Activated CD4-positive, alpha-beta T cell treated with anti-CD3 and anti-CD28 coated beads, Interleukin-2, amount 10 ng/mL, durations not matched to agents 24 days and 14 days (primary cell): ENCODE measurements around the gene EDNRA. TPM values are rescaled to one million over a fixed set of nuclear protein-coding genes. Genes with fewer than 3 reads are reported as not detected.

Experiments used
- DNase-seq: peaks from one replicate; pipeline ENCODE4 v3.0.0; 2022
- H3K27ac Mint-ChIP-seq: one replicate; pipeline ENCODE4 v1.8.0; 2022; ENCODE audit warnings: mild to moderate bottlenecking, mixed read lengths
- H3K27me3 Mint-ChIP-seq: one replicate; pipeline ENCODE4 v1.8.0; 2022; ENCODE audit warnings: mixed read lengths
- H3K36me3 Mint-ChIP-seq: one replicate; pipeline ENCODE4 v1.8.0; 2022; ENCODE audit warnings: low read depth, mild to moderate bottlenecking, mixed read lengths
- H3K4me1 Mint-ChIP-seq: one replicate; pipeline ENCODE4 v1.8.0; 2021; ENCODE audit warnings: mixed read lengths
- H3K4me3 Mint-ChIP-seq: one replicate; pipeline ENCODE4 v1.8.0; 2022; ENCODE audit warnings: mild to moderate bottlenecking, moderate library complexity, mixed read lengths
- H3K9me3 Mint-ChIP-seq: one replicate; pipeline ENCODE4 v1.8.0; 2021; ENCODE audit warnings: mixed read lengths
- intact Hi-C: fragments of 100-400 bp; cut with micrococcal nuclease; formaldehyde crosslinking; loops from one replicate; pipeline ENCODE4 v1.15.1; 2023
- total RNA-seq: library from RNA; stranded (reverse); gene quantifications from 2 replicates; pipeline ENCODE4 v1.2.3, GENCODE V29; 2022

Gene EDNRA
- total RNA-seq, 1 donor from 2014 or later = not detected

DNA sequence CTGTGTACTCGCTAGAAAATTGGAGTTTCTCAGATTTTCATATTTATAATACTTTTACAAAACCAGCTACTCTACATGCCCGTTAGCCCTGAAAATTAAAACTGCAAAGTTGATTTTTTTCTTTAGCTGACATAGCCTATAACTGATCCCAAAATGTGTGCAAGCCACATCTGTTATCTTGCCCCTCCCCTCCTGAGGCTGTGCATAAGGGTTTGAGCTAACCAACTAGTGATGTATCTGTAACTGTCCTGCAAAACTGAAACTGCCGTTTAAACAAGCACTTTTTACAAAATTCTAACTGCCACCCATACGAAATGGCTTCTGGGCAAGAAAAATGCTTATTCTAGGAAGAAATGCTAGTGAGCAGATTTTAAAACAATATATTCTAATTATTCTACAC, 59.1 kb downstream of the EDNRA start:
- Mint-ChIP-seq H3K27ac (no peak overlapping the region), H3K27me3 (peaks cover 4% of the 10 kb centered on the region), H3K36me3 (no peaks in the 10 kb centered on the region), H3K4me1 (no peaks in the 10 kb centered on the region), H3K4me3 (no peak overlapping the region), H3K9me3 (no peaks in the 10 kb centered on the region)
- no peak for DNase-seq
- intact Hi-C loops = no loop called here

DNA sequence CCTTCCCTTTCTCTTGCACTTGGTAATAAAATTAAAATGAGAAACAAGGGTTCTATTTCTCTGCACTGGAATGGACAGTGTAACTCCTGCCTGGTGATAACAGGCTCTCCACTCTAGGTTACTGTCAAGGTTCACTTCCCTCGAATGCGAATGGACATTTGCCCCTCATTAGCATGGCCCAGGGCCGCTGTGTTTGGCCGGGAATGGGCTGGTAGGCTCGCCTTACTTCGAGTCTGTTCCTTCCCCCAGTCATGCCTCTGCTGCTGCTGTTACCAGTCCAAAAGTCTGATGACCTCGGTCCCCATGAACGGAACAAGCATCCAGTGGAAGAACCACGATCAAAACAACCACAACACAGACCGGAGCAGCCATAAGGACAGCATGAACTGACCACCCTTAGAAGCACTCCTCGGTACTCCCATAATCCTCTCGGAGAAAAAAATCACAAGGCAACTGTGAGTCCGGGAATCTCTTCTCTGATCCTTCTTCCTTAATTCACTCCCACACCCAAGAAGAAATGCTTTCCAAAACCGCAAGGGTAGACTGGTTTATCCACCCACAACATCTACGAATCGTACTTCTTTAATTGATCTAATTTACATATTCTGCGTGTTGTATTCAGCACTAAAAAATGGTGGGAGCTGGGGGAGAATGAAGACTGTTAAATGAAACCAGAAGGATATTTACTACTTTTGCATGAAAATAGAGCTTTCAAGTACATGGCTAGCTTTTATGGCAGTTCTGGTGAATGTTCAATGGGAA, 61.5 kb downstream of the EDNRA start:
- peaks cover 7% of the 10 kb centered on the region for H3K27me3 Mint-ChIP-seq
- intact Hi-C loops = no loop called here
- no peak overlapping the region for H3K27ac Mint-ChIP-seq
- no peaks in the 10 kb centered on the region for H3K36me3 Mint-ChIP-seq
- no peaks in the 10 kb centered on the region for H3K4me1 Mint-ChIP-seq
- H3K9me3 Mint-ChIP-seq = no peaks in the 10 kb centered on the region
- no peak for DNase-seq
- H3K4me3 Mint-ChIP-seq = no peak overlapping the region

DNA sequence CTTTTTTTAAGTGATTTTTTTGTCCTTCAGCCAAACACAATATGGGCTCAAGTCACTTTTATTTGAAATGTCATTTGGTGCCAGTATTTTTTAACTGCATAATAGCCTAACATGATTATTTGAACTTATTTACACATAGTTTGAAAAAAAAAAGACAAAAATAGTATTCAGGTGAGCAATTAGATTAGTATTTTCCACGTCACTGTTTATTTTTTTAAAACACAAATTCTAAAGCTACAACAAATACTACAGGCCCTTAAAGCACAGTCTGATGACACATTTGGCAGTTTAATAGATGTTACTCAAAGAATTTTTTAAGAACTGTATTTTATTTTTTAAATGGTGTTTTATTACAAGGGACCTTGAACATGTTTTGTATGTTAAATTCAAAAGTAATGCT, 62.1 kb downstream of the EDNRA start:
- no peaks in the 10 kb centered on the region for H3K9me3 Mint-ChIP-seq

DNA sequence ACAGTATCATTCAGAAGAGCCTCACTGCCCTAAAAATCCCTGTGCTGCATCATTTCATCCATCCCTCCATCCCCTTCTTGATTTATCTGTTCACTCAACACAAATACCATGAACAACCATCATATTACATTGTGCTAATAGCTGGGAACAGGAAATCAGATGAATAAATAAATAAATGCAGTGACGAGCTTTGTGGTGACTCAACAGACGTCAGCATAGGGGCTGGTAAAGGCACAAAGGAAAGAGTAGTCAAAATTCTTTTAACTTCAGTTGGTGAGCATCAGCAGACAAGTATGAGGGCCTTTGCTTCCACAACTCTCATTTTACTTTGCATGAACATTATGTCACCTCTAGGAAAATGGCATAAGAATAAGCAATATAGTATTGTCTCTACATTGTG, 65.5 kb downstream of the EDNRA start:
- H3K36me3 Mint-ChIP-seq = no peaks in the 10 kb centered on the region
- DNase-seq = no peak
- H3K27me3 Mint-ChIP-seq = peaks cover 4% of the 10 kb centered on the region
- H3K27ac Mint-ChIP-seq = no peak overlapping the region
- H3K9me3 Mint-ChIP-seq = no peaks in the 10 kb centered on the region
- intact Hi-C loops = no loop called here
- no peaks in the 10 kb centered on the region for H3K4me1 Mint-ChIP-seq
- no peak overlapping the region for H3K4me3 Mint-ChIP-seq

More for the DNA sequence above, 62.1 kb downstream of the EDNRA start:
- DNase-seq = no peak
- intact Hi-C loops = no loop called here
- H3K27ac Mint-ChIP-seq = no peak overlapping the region
- no peaks in the 10 kb centered on the region for H3K36me3 Mint-ChIP-seq
- H3K27me3 Mint-ChIP-seq = peaks cover 7% of the 10 kb centered on the region
- H3K4me3 Mint-ChIP-seq = no peak overlapping the region
- no peaks in the 10 kb centered on the region for H3K4me1 Mint-ChIP-seq

DNA sequence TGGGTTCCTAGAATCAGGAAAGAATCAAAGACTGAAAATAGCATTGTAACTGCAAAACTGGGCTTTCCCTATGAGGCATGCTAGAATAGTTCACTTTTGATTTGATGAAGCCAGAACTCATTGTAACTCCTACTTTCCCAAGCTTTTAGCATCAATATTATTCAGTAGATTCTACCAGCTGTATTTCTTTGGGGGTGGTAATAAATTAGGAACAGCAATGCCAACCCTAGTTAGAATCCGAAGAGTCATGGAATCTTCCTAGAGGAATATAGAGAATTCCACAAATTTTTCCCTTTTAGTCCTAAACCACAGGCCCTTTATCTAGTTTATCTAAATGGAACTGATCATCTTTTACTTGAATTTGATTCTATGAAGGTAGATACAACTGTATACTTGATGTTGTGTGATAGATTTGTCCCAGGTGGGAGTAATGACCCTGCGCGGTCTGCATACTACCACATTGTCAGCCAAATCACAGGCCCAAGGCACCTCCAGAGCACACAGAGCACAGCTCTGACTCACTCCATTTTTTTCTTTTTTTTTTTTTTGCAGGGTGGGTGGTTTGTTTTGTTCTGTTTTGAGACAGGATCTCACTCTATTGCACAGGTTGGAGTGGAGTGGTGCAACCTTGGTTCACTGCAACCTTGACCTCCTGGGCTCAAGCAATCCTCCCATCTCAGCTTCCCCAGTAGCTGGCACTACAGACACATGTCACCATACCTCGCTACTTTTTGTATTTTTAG, 66.6 kb downstream of the EDNRA start:
- H3K27me3 Mint-ChIP-seq = peaks cover 4% of the 10 kb centered on the region
- intact Hi-C loops = no loop called here

DNA sequence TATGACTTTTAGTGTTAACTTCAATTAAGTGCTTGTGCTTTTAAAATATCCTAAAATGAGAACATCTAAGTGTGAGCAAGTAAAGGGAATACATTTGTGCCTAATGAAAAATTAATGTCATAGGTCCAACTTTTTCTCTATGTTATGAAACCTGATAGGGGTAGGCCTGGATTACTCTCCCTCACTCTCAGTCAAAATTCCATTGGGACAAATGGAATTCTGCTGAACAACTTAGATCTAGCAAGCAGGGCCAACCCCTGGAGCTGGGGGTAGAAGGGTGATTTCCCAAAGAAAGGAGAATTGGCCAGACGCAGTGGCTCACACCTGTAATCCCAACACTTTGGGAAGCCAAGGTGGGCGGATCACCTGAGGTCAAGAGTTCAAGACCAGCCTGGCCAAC, 67.4 kb downstream of the EDNRA start:
- H3K36me3 Mint-ChIP-seq = no peaks in the 10 kb centered on the region
- intact Hi-C loops = no loop called here
- no peaks in the 10 kb centered on the region for H3K9me3 Mint-ChIP-seq
- no peak for DNase-seq
- H3K27ac Mint-ChIP-seq = no peak overlapping the region
- H3K4me1 Mint-ChIP-seq = no peaks in the 10 kb centered on the region
- no peak overlapping the region for H3K4me3 Mint-ChIP-seq
- H3K27me3 Mint-ChIP-seq = peaks cover 4% of the 10 kb centered on the region

More for the DNA sequence above, 66.6 kb downstream of the EDNRA start:
- Mint-ChIP-seq H3K27ac (no peak overlapping the region), H3K4me1 (no peaks in the 10 kb centered on the region), H3K9me3 (no peaks in the 10 kb centered on the region), H3K4me3 (no peak overlapping the region), H3K36me3 (no peaks in the 10 kb centered on the region)
- no peak for DNase-seq

DNA sequence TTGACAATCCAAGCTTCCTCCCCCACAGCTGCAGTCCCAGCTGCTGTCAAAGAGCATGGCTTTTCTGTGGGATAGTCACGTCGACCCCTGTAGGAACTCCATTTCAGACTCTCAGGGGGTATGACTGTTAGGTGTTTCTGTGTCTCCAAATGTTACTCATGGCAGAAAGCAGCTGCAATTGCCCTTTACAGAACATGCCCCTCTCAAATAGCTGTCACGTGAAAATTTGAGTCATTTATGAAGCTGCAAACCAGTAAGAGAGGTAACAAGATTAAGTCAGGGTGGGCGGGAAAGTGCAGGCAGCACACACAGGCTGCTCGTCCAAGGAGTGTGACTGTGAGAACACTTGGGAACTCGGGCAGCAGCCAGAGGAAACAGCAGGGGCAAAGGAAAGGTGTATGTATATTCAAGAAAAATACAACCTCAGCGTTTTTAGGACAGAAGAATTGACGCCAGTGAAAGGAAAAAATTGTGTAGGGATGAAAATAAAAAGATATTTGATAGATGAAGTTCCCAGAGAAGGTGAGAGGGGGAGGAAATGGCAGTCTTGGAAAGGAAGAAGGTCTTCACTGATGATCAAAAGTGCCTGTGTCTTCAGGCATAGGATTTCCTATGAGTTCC, 69.8 kb downstream of the EDNRA start:
- DNase-seq = no peak
- Mint-ChIP-seq H3K36me3 (no peaks in the 10 kb centered on the region), H3K4me3 (no peak overlapping the region), H3K27me3 (no peaks in the 10 kb centered on the region), H3K27ac (no peak overlapping the region), H3K4me1 (no peaks in the 10 kb centered on the region), H3K9me3 (no peaks in the 10 kb centered on the region)
- intact Hi-C loops = no loop called here

DNA sequence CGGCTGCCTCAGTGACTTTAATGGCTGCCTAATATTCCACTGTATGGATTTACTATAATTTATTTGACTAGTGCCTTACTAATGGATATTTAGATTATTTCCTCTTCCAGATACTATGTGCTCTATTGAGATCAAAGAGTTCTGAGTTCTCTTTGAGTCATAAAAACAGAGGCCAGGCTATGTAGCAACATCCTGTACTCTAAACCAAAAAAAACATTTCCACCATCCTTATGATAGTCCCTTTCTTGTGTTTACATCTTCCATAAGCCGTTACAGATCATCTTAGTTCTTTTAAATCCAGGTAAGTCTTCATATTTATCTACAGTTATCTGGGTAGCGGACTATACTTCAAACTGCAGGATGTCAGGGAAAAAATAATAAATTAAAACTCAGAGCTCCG, 79.7 kb downstream of the EDNRA start:
- no peak overlapping the region for H3K27ac Mint-ChIP-seq
- no peak for DNase-seq
- no peaks in the 10 kb centered on the region for H3K9me3 Mint-ChIP-seq
- no peak overlapping the region for H3K4me3 Mint-ChIP-seq
- no peaks in the 10 kb centered on the region for H3K4me1 Mint-ChIP-seq
- intact Hi-C loops = no loop called here
- no peaks in the 10 kb centered on the region for H3K36me3 Mint-ChIP-seq
- H3K27me3 Mint-ChIP-seq = peaks cover 2% of the 10 kb centered on the region

DNA sequence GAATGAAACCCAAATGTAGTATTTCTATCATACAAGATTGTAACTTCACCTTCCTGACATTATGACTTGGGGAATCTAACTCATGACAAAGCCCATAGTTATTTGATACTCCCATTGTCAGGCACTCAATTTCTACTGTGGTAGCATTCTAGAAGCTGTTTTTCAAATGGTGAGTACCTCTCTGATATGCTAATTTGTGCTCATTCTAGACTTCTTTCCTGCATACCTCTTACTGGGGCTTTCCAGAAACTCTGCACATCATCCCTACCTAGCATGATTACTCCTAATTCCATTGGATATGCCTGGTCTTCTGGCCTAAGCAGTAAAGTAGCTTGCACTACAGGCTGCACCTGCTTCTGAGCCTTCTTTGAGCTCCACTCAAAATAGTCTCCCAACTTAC, 85.9 kb downstream of the EDNRA start:
- intact Hi-C loops = no loop called here
- H3K9me3 Mint-ChIP-seq = peaks cover 3% of the 10 kb centered on the region
- H3K4me3 Mint-ChIP-seq = no peak overlapping the region
- H3K27me3 Mint-ChIP-seq = peaks cover 6% of the 10 kb centered on the region
- no peaks in the 10 kb centered on the region for H3K36me3 Mint-ChIP-seq
- no peaks in the 10 kb centered on the region for H3K4me1 Mint-ChIP-seq
- H3K27ac Mint-ChIP-seq = no peak overlapping the region
- DNase-seq = no peak

DNA sequence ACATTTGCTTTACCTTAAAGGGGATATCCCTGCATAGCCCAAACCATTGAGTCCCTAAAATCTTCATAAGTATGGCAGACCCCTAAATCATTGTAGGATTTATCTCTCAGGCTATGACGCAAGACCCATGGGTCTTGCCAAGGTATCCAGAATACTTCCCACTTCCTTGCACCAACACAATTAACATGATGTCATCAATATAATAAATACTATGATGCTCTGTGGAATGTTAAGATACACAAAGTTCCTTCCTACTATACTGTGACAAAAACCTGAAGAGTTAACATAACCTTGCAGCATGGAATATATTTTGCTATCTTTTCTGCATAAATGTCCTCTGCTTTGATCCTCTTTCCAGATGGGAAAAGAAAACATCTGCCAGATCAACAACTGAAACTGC, 86.4 kb downstream of the EDNRA start:
- DNase-seq = no peak
- H3K4me3 Mint-ChIP-seq = no peak overlapping the region
- no peak overlapping the region for H3K27ac Mint-ChIP-seq
- peaks cover 3% of the 10 kb centered on the region for H3K9me3 Mint-ChIP-seq
- H3K27me3 Mint-ChIP-seq = peaks cover 6% of the 10 kb centered on the region
- no peaks in the 10 kb centered on the region for H3K36me3 Mint-ChIP-seq
- H3K4me1 Mint-ChIP-seq = no peaks in the 10 kb centered on the region
- intact Hi-C loops = no loop called here

DNA sequence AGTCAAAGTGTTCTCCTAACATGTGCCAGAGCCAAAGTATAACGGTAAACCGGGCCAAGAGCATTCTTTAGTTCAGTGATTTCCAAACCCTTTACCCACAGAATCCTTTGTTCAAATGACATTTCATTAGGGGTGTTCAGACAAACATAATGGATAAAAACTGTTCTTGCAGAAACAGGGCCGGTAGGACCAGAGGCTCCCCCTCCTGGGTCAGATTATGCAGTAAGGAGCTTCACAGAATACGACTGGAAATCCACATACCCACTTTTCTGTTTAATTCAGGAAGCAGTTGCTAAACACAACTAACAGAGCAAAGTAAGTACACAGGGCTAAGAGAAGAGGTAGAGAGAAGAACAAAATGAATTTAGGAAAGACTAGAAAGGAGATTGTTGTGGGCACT, 89.7 kb downstream of the EDNRA start:
- intact Hi-C loops = no loop called here
- Mint-ChIP-seq H3K27me3 (peaks cover 4% of the 10 kb centered on the region), H3K27ac (no peak overlapping the region), H3K4me3 (no peak overlapping the region), H3K4me1 (no peaks in the 10 kb centered on the region), H3K36me3 (no peaks in the 10 kb centered on the region), H3K9me3 (peaks cover 3% of the 10 kb centered on the region)
- DNase-seq = no peak

DNA sequence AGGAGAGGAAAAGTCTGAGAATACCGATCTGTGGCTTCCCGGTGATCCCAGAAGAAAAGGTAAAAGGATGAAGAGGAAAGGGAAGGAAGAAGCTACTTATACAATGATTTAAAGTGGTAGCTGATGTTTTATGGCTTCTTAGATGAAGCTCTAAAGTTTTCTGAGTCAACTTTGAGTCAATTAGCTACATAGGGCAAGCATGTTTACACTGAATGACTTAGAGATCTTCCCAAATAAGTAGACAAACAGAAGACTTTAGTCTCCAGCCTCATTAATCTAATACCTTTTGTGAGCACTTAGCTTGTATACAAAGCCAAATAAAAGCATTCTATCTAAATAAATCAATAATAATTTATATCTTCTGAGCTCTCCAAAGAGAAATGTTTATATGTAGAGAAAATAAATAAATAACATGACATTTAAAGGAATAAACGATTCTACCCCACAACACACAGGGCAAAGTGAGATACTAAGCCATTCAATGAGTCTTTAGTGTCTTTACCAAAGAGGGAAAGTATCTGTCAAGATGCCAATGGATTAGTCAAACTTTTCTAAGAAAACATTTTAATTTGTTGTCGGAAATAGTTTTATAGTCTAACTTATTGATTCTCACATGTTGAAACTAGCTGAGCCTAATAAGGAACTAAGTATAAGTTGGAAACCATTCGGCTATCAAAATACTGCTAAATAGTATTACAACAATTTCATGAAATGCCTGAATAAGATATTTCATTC, 90.3 kb downstream of the EDNRA start:
- Mint-ChIP-seq H3K27me3 (peaks cover 4% of the 10 kb centered on the region), H3K9me3 (peaks cover 3% of the 10 kb centered on the region), H3K27ac (no peak overlapping the region), H3K4me1 (no peaks in the 10 kb centered on the region), H3K4me3 (no peak overlapping the region), H3K36me3 (no peaks in the 10 kb centered on the region)
- no peak for DNase-seq
- intact Hi-C loops = no loop called here

DNA sequence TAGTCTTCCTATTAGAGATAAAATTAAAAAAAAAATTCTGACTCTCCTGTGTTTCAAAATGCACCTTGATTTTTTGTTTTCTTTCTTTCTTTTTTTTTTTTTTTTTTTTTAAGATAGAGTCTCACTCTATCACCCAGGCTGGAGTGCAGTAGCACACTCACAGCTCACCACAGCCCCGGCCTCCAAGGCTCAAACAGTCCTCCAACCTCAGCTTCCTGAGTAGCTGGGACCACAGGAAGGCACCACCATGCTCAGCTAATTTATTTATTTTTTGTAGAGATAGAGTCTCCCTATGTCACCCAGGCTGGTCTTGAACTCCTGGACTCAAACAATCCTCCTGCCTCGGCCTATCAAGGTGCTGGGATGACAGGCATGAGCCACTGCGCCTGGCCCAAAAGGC, 95.2 kb downstream of the EDNRA start:
- intact Hi-C loops = no loop called here
- no peaks in the 10 kb centered on the region for H3K36me3 Mint-ChIP-seq
- no peak overlapping the region for H3K4me3 Mint-ChIP-seq
- H3K9me3 Mint-ChIP-seq = no peaks in the 10 kb centered on the region
- H3K27ac Mint-ChIP-seq = no peak overlapping the region
- H3K27me3 Mint-ChIP-seq = no peaks in the 10 kb centered on the region
- H3K4me1 Mint-ChIP-seq = no peaks in the 10 kb centered on the region
- DNase-seq = no peak

DNA sequence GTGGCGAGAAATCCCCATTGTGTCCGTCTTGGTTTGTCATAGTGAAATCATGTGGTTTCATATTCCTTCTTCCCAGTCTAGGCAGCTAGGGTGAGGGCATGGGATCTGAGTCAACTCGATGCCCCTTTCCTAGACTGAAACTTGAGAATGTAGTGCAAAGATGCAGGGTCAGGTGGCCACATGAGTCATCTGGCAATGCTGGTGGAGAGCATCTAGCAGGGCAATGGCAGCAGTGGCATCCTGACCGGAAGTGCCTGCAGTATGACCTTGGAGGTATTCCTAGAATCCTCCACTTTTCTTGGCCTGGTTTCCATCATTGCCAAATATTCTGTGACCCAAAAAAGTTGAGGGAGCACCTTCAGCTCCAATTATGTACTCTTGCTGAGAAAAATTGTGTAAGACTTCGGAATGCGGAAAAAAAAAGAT, 97.2 kb downstream of the EDNRA start:
- Mint-ChIP-seq H3K4me3 (no peak overlapping the region), H3K27me3 (no peaks in the 10 kb centered on the region), H3K27ac (no peak overlapping the region), H3K36me3 (no peaks in the 10 kb centered on the region), H3K4me1 (no peaks in the 10 kb centered on the region), H3K9me3 (no peaks in the 10 kb centered on the region)
- intact Hi-C loops = no loop called here
- DNase-seq = no peak
